OCI-LY1 (cell line): ENCODE measurements around the gene NEUROG2.
A peak's percentile ranks its signal among the peaks of the same experiment; 100 is the strongest.
"Not testable (repeated sequence)": the region's sequence is repeated elsewhere in the genome, so short reads cannot be mapped to it uniquely, and the experiment has no call there.

Experiments
- H2AFZ ChIP-seq: fragments of 200-600 bp; sonication (generic), shearing (Covaris generic); 2 replicates; pipeline ENCODE4 v1.6.0; 2014; ENCODE audit warnings: antibody characterized with exemption, mild to moderate bottlenecking, low read length
- H3F3A ChIP-seq: fragments of 200-600 bp; sonication (generic), shearing (Covaris generic); 2 replicates; pipeline ENCODE4 v1.6.0; 2014; ENCODE audit warnings: mild to moderate bottlenecking, antibody characterized with exemption, low read length, moderate library complexity; ENCODE audit not compliant: insufficient read depth
- H3K27ac ChIP-seq: fragments of 200-600 bp; sonication (generic); 2 replicates; pipeline ENCODE4 v1.5.1; 2014; ENCODE audit warnings: low read length, mixed run types, mild to moderate bottlenecking, low read depth; ENCODE audit not compliant: poor library complexity, severe bottlenecking
- H3K27me3 ChIP-seq: fragments of 200-600 bp; sonication (generic); 2 replicates; pipeline ENCODE4 v1.6.0; 2014; ENCODE audit warnings: antibody characterized with exemption, mild to moderate bottlenecking, low read length, moderate library complexity; ENCODE audit not compliant: insufficient read depth
- H3K36me3 ChIP-seq: fragments of 200-600 bp; sonication (generic); 2 replicates; pipeline ENCODE4 v1.6.1; 2014; ENCODE audit warnings: mild to moderate bottlenecking, antibody characterized with exemption, low read length, moderate library complexity, mixed read lengths; ENCODE audit not compliant: insufficient read depth
- H3K4me1 ChIP-seq: fragments of 200-600 bp; sonication (generic); 2 replicates; pipeline ENCODE4 v1.5.1; 2014; ENCODE audit warnings: mild to moderate bottlenecking, low read length, moderate library complexity; ENCODE audit not compliant: insufficient read depth, severe bottlenecking
- H3K4me2 ChIP-seq: fragments of 200-600 bp; sonication (generic), shearing (Covaris generic); 2 replicates; pipeline ENCODE4 v1.6.1; 2014; ENCODE audit warnings: low read length
- H3K4me3 ChIP-seq: fragments of 200-600 bp; sonication (generic); 2 replicates; pipeline ENCODE4 v1.5.1; 2014; ENCODE audit warnings: low read length, low read depth, mild to moderate bottlenecking, mixed read lengths; ENCODE audit not compliant: poor library complexity, severe bottlenecking
- H3K79me2 ChIP-seq: fragments of 200-600 bp; shearing (Covaris generic); 2 replicates; pipeline ENCODE4 v1.6.1; 2016; ENCODE audit warnings: mixed run types, low read length, mixed read lengths; ENCODE audit not compliant: insufficient read depth
- H3K9ac ChIP-seq: fragments of 200-600 bp; sonication (generic), shearing (Covaris generic); 2 replicates; pipeline ENCODE4 v1.6.1; 2014; ENCODE audit warnings: mild to moderate bottlenecking, low read length, mixed read lengths
- H3K9me2 ChIP-seq: fragments of 200-600 bp; sonication (generic), shearing (Covaris generic); 2 replicates; pipeline ENCODE4 v1.6.1; 2014; ENCODE audit warnings: low read depth, mild to moderate bottlenecking, low read length, mixed read lengths
- H3K9me3 ChIP-seq: fragments of 200-600 bp; shearing (Covaris generic); 2 replicates; pipeline ENCODE4 v1.6.1; 2014; ENCODE audit warnings: low read length, mixed read lengths
- H4K20me1 ChIP-seq: fragments of 200-600 bp; sonication (generic), shearing (Covaris generic); 2 replicates; pipeline ENCODE4 v1.6.0; 2016; ENCODE audit warnings: mild to moderate bottlenecking, low read length; ENCODE audit not compliant: insufficient read depth
- EZH2 ChIP-seq: fragments of 200-600 bp; sonication (generic), shearing (Covaris generic); IDR thresholded peaks from 2 replicates; pipeline ENCODE4 v1.8.0; 2017; ENCODE audit warnings: borderline replicate concordance, mixed run types, mild to moderate bottlenecking, antibody characterized with exemption, low read length, moderate library complexity, mixed read lengths
- TF ChIP-seq, protein P1 (sequence below): fragments of 200-600 bp; sonication (generic), shearing (Covaris generic); IDR thresholded peaks from 2 replicates; pipeline ENCODE4 v1.5.1; 2017; ENCODE audit warnings: mild to moderate bottlenecking, antibody characterized with exemption, low read length, moderate library complexity, mixed read lengths

Gene NEUROG2

DNA sequence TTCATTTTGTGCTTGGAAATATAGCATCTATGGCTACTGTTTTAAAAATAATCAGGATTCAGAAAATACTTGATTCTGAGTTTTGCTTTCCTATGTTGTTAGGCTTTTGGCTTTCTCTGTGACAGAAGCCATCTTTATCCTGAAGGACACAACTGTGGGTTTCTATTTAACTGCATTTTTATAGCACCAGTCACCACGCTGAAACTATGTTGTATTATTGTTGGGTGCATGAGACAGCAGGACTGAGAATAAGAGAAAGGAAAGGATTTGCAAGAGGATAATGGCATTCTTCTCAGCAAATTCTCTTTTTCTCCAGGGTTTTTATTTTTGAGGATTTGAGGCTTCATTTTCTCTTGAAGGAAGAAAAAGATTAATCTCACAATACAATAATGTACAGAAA is 10.1 kb upstream of the NEUROG2 start:
- TF ChIP-seq, protein P1, sequence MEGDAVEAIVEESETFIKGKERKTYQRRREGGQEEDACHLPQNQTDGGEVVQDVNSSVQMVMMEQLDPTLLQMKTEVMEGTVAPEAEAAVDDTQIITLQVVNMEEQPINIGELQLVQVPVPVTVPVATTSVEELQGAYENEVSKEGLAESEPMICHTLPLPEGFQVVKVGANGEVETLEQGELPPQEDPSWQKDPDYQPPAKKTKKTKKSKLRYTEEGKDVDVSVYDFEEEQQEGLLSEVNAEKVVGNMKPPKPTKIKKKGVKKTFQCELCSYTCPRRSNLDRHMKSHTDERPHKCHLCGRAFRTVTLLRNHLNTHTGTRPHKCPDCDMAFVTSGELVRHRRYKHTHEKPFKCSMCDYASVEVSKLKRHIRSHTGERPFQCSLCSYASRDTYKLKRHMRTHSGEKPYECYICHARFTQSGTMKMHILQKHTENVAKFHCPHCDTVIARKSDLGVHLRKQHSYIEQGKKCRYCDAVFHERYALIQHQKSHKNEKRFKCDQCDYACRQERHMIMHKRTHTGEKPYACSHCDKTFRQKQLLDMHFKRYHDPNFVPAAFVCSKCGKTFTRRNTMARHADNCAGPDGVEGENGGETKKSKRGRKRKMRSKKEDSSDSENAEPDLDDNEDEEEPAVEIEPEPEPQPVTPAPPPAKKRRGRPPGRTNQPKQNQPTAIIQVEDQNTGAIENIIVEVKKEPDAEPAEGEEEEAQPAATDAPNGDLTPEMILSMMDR = no peak
- no peak for TF ChIP-seq EZH2
- Histone ChIP-seq H3K4me1 (peaks cover 20% of the 10 kb centered on the region), H3F3A (no peaks in the 10 kb centered on the region), H3K4me3 (no peak overlapping the region), H3K27me3 (no peaks in the 10 kb centered on the region), H3K9ac (no peak overlapping the region), H3K27ac (no peak overlapping the region), H3K9me3 (no peaks in the 10 kb centered on the region), H3K36me3 (no peaks in the 10 kb centered on the region), H3K79me2 (no peaks in the 10 kb centered on the region), H3K4me2 (no peak overlapping the region), H2AFZ (no peak overlapping the region), H4K20me1 (no peaks in the 10 kb centered on the region), H3K9me2 (no peaks in the 10 kb centered on the region)

DNA sequence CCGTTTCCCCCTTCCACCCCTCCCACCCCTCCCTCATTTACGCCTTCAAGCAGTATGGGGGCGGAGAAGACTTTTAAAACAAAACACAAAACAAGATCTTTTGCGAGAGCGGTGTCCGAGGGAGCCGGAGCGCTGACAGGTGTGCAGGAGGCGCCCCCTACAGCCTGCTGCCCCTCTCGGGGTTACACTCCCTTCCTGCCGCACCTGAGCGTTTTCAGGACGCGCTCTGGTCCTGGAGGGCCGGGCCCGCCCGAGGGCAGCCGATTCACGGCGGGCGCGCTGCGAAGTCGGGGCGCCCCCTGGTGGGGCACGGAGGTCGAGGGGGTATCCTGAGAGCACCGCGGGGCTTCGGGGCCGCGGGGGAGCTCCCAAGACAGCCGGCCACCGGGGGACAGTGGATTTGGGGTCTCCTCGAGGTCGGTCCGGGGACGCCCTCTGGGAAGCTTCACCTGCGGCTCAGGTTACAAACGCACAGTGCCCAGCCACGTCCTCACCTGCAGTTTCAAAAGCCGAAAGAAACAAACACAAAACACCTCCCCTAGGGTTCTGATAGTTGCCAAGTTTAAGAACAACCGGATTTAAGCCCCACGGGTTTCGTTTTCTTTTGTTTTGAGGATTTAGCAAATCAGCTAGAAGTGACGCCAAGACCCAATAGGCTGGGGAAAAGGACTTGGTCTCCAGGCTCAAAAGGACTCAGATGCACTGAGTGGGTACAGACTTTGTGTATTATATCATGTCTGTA is 8.0 kb upstream of the NEUROG2 start:
- TF ChIP-seq, protein P1 = peak; percentile 98
- TF ChIP-seq EZH2 = no peak
- Histone ChIP-seq H2AFZ (no peak overlapping the region), H3K4me2 (peak overlapping the region; percentile 81), H3K4me1 (peaks cover 20% of the 10 kb centered on the region), H3K27me3 (no peaks in the 10 kb centered on the region; the same call in 1 of the 2 replicates), H3K79me2 (no peaks in the 10 kb centered on the region), H3K9me3 (no peaks in the 10 kb centered on the region), H3K9me2 (no peaks in the 10 kb centered on the region), H4K20me1 (no peaks in the 10 kb centered on the region), H3K27ac (no peak overlapping the region), H3F3A (no peaks in the 10 kb centered on the region), H3K36me3 (no peaks in the 10 kb centered on the region), H3K4me3 (peak overlapping the region; percentile 56), H3K9ac (no peak overlapping the region; the same call in 1 of the 2 replicates)

DNA sequence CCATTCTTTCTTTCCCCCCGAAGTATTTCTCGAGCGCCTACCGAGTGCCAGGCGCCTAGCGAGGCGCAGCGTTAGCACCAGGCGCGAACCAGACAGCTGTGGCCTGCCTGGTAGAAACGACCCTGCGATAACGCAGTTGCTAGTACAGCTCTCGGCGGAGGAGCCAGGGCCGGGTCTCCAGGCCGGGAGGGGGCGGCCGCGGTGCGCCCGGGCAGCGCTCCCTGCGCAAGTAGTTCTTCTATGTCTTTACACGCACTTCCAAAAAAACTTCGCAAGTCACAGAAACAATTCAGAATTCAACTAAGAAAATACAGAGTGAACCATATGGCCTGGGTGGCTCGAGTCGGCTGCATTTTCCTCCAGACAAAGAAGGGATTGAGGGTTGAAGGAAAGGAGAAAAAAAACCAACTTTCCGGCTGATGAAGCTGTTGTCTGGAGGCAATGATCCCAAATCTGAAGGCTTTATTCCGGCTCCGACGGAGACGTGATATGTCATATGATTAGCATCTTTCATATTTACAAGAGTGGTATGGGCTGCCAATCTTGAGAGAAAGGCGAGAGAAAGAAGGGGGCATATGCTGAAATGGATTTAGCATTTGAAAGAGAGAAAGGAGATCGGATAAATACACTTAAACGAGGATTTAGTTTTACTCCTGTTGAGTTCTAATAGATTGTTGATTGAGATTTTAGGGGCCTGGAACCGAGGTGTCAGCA is 7.2 kb upstream of the NEUROG2 start:
- no peaks in the 10 kb centered on the region for H3K9me2 ChIP-seq
- no peak overlapping the region for H3K27ac ChIP-seq
- no peaks in the 10 kb centered on the region for H3K9me3 ChIP-seq
- peak overlapping the region; percentile 64 for H2AFZ ChIP-seq
- no peaks in the 10 kb centered on the region; the same call in 1 of the 2 replicates for H3K27me3 ChIP-seq
- H3K9ac ChIP-seq = peak overlapping the region; percentile 19; the same call in 1 of the 2 replicates
- peak overlapping the region; percentile 56 for H3K4me3 ChIP-seq
- no peaks in the 10 kb centered on the region for H3K79me2 ChIP-seq
- peaks cover 20% of the 10 kb centered on the region for H3K4me1 ChIP-seq
- H4K20me1 ChIP-seq = no peaks in the 10 kb centered on the region
- H3K4me2 ChIP-seq = peak overlapping the region; percentile 81
- no peaks in the 10 kb centered on the region for H3K36me3 ChIP-seq
- no peak for TF ChIP-seq EZH2
- TF ChIP-seq, protein P1 = peak; percentile 40
- H3F3A ChIP-seq = no peaks in the 10 kb centered on the region

DNA sequence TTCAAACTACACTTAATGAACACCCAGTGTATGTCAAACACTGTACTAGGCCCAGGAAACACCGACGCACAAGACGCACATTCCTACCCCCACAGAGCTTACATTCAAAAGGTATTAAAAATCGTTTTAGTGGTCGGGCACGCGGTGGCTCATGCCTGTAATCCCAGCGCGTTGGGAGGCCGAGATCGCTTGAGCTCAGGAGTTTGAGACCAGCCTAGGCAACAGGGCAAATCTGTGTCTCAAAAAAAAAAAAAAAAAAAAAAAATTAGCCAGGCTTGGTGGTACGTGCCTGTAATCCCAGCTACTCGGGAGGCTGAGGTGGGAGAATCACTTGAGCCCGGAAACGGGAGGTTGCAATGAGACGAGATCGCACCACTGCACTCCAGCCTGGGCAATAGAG is 6.5 kb upstream of the NEUROG2 start:
- peaks cover 20% of the 10 kb centered on the region for H3K4me1 ChIP-seq
- not testable (repeated sequence) for H3K9ac ChIP-seq, H3K27me3 ChIP-seq, H2AFZ ChIP-seq, H3K79me2 ChIP-seq, H4K20me1 ChIP-seq, H3K27ac ChIP-seq, H3F3A ChIP-seq, H3K36me3 ChIP-seq, H3K9me2 ChIP-seq, H3K9me3 ChIP-seq
- peak overlapping the region; percentile 56 for H3K4me3 ChIP-seq
- peak overlapping the region; percentile 81; the same call in 1 of the 2 replicates for H3K4me2 ChIP-seq
